ENCODE data around the gene PLPP1.

Gene PLPP1

DNA sequence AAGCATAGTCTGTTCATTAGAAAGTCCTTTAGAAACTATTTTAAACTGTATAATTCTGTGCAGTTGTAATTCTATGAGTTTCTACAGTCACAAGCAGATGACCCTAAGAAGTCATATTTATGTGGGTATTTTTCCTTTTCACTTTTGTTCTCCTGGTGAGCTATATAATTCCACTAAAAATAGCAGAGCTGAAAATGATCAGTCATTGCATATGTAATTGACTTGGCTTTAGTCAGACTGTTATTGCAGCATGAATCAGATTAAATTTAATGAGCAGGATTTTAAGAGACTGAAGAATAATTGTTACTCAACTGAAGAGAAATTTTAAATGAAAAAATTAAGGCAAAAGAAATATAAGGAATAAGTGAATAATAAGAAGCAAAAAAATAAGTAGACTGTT lies 118.5 kb downstream of the PLPP1 start:
- in situ Hi-C loops (cut with MboI; ENCODE audit: low pct_unique_long_range_greater_than_20kb, low sequenced_read_pairs, unreplicated experiment), result loop anchor here (25.0 kb wide), 1 partner anchor 271 kb away; no protein-coding TSS in a partner anchor
- TF ChIP-seq, protein P1, sequence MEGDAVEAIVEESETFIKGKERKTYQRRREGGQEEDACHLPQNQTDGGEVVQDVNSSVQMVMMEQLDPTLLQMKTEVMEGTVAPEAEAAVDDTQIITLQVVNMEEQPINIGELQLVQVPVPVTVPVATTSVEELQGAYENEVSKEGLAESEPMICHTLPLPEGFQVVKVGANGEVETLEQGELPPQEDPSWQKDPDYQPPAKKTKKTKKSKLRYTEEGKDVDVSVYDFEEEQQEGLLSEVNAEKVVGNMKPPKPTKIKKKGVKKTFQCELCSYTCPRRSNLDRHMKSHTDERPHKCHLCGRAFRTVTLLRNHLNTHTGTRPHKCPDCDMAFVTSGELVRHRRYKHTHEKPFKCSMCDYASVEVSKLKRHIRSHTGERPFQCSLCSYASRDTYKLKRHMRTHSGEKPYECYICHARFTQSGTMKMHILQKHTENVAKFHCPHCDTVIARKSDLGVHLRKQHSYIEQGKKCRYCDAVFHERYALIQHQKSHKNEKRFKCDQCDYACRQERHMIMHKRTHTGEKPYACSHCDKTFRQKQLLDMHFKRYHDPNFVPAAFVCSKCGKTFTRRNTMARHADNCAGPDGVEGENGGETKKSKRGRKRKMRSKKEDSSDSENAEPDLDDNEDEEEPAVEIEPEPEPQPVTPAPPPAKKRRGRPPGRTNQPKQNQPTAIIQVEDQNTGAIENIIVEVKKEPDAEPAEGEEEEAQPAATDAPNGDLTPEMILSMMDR (IDR thresholded peaks at IDR 0.05; ENCODE audit: extremely low read depth, insufficient read depth, missing control alignments), result no peak

GRCh38 chr5:55415071-55415470 lies 119.7 kb downstream of the PLPP1 start:
- no peak for DNase-seq (ENCODE audit: low spot score)
- in situ Hi-C loops (cut with MboI; ENCODE audit: low pct_unique_long_range_greater_than_20kb, low sequenced_read_pairs, unreplicated experiment), result loop anchor here (25.0 kb wide), 1 partner anchor 272 kb away; no protein-coding TSS in a partner anchor
- TF ChIP-seq, protein P1 (IDR thresholded peaks at IDR 0.05; ENCODE audit: extremely low read depth, insufficient read depth, missing control alignments), result no peak

More for the DNA sequence above, 118.5 kb downstream of the PLPP1 start:
- no peak for DNase-seq (ENCODE audit: low spot score)

- DNase-seq (ENCODE audit: low spot score), result no peak
- in situ Hi-C loops (cut with MboI; ENCODE audit: low pct_unique_long_range_greater_than_20kb, low sequenced_read_pairs, unreplicated experiment), result loop anchor here (25.0 kb wide), 1 partner anchor 274 kb away; no protein-coding TSS in a partner anchor
- TF ChIP-seq, protein P1 (IDR thresholded peaks at IDR 0.05; ENCODE audit: extremely low read depth, insufficient read depth, missing control alignments), result no peak
Observed at GRCh38 chr5:55413644-55414043, 121.1 kb downstream of the PLPP1 start.

DNA sequence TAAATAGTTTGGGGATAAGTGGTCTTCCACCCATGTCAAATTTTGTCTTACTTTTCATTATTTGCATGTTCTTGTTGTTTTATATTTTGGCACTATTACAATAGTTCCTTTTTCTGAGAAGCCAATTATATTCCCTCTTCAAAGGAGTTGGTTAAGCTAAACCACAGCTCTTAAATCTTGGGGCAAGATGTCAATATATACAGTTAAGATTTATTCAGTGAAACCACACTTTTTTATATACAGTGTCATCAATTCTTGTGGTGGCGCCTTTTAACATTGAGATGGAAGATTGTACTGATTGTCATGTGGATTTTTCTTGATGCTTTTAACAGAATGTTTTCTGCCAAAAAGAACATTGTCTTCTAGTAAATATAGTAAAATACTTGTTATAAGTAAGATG lies 122.9 kb downstream of the PLPP1 start:
- no peak for DNase-seq (ENCODE audit: low spot score)
- TF ChIP-seq, protein P1 (IDR thresholded peaks at IDR 0.05; ENCODE audit: extremely low read depth, insufficient read depth, missing control alignments), result no peak
- in situ Hi-C loops (cut with MboI; ENCODE audit: low pct_unique_long_range_greater_than_20kb, low sequenced_read_pairs, unreplicated experiment), result loop anchor here (25.0 kb wide), 1 partner anchor 275 kb away; no protein-coding TSS in a partner anchor

GRCh38 chr5:55410845-55411244 lies 123.9 kb downstream of the PLPP1 start:
- in situ Hi-C loops (cut with MboI; ENCODE audit: low pct_unique_long_range_greater_than_20kb, low sequenced_read_pairs, unreplicated experiment), result loop anchor here (25.0 kb wide), 1 partner anchor 276 kb away; no protein-coding TSS in a partner anchor
- TF ChIP-seq, protein P1 (IDR thresholded peaks at IDR 0.05; ENCODE audit: extremely low read depth, insufficient read depth, missing control alignments), result no peak
- no peak for DNase-seq (ENCODE audit: low spot score)

DNA sequence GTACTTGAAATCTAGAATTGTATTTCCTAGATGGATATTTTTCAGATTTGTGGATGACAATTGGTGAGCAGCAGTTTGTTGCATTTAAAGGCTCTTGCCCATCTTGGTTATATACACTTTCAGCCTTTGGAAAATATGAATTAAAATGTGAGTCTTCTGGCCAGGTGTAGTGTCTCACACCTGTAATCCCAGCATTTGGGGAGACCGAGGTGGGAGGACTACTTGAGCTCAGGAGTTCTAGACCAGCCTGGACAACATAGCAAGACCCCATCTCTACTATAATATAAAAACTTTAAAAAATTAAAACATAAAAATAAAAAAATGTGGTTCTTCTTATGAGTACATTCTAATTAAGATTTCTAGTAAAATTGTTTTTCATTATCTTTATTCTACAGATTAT lies 125.0 kb downstream of the PLPP1 start:
- TF ChIP-seq, protein P1 (IDR thresholded peaks at IDR 0.05; ENCODE audit: extremely low read depth, insufficient read depth, missing control alignments), result no peak
- no peak for DNase-seq (ENCODE audit: low spot score)
- in situ Hi-C loops (cut with MboI; ENCODE audit: low pct_unique_long_range_greater_than_20kb, low sequenced_read_pairs, unreplicated experiment), result loop anchor here (25.0 kb wide), 1 partner anchor 278 kb away; no protein-coding TSS in a partner anchor
